Nephron (organoid): ENCODE measurements around the gene TTC9B.

ENCODE experiments used
- H3K27ac Mint-ChIP-seq, 3 experiments: 2 replicates each; pipeline ENCODE4 v1.8.0; 2020; ENCODE audit warnings: mixed read lengths in 3 of 3, mild to moderate bottlenecking in 2 of 3, moderate library complexity in 1 of 3
- H3K27me3 Mint-ChIP-seq: 2 replicates; pipeline ENCODE4 v1.8.0; 2021; ENCODE audit warnings: low read depth, mild to moderate bottlenecking, moderate library complexity, mixed read lengths
- H3K36me3 Mint-ChIP-seq: 2 replicates; pipeline ENCODE4 v1.8.0; 2020; ENCODE audit warnings: low read depth, mixed read lengths
- H3K4me1 Mint-ChIP-seq: 2 replicates; pipeline ENCODE4 v1.8.0; 2020; ENCODE audit warnings: mixed read lengths
- H3K4me3 Mint-ChIP-seq, 3 experiments: 2 replicates each; pipeline ENCODE4 v1.8.0; 2020; ENCODE audit warnings: mild to moderate bottlenecking in 3 of 3, mixed read lengths in 3 of 3, moderate library complexity in 2 of 3
- H3K9me3 Mint-ChIP-seq: 2 replicates; pipeline ENCODE4 v1.8.0; 2020; ENCODE audit warnings: mixed read lengths
- CTCF ChIP-seq, 3 experiments: fragments of 200-600 bp; sonication (generic); IDR thresholded peaks; one replicate each; pipeline ENCODE4 v1.5.0; 2021; ENCODE audit warnings: antibody characterized with exemption in 3 of 3; ENCODE audit not compliant: unreplicated experiment in 3 of 3

The TTC9B gene

GRCh38 chr19:40251991-40252390 lies 33.8 kb upstream of the TTC9B start:
- Mint-ChIP-seq H3K27ac (peak overlapping the region in 1 of 3 experiments; percentile 48), H3K4me1 (peaks cover 26% of the 10 kb centered on the region), H3K4me3 (no peak overlapping the region), H3K9me3 (no peaks in the 10 kb centered on the region), H3K27me3 (no peaks in the 10 kb centered on the region), H3K36me3 (peaks cover 50% of the 10 kb centered on the region)
- no peak for TF ChIP-seq CTCF (IDR thresholded peaks at IDR 0.05; ENCODE audit: unreplicated experiment in 3 of 3)

GRCh38 chr19:40251244-40251643 lies 33.1 kb upstream of the TTC9B start:
- H3K27ac Mint-ChIP-seq, result no peak overlapping the region
- H3K4me3 Mint-ChIP-seq, result no peak overlapping the region
- no peaks in the 10 kb centered on the region for H3K27me3 Mint-ChIP-seq
- H3K4me1 Mint-ChIP-seq, result peaks cover 29% of the 10 kb centered on the region
- peaks cover 52% of the 10 kb centered on the region for H3K36me3 Mint-ChIP-seq
- TF ChIP-seq CTCF (IDR thresholded peaks at IDR 0.05; ENCODE audit: unreplicated experiment in 3 of 3), result no peak
- H3K9me3 Mint-ChIP-seq, result no peaks in the 10 kb centered on the region

GRCh38 chr19:40249781-40250180 lies 31.6 kb upstream of the TTC9B start:
- H3K27me3 Mint-ChIP-seq, result no peaks in the 10 kb centered on the region
- peaks cover 39% of the 10 kb centered on the region for H3K4me1 Mint-ChIP-seq
- no peaks in the 10 kb centered on the region for H3K9me3 Mint-ChIP-seq
- no peak overlapping the region for H3K4me3 Mint-ChIP-seq
- peak overlapping the region; percentile 21 to 42 (median 39) for H3K27ac Mint-ChIP-seq
- H3K36me3 Mint-ChIP-seq, result peaks cover 38% of the 10 kb centered on the region
- TF ChIP-seq CTCF (IDR thresholded peaks at IDR 0.05; ENCODE audit: unreplicated experiment in 3 of 3), result no peak

- no peak for TF ChIP-seq CTCF (IDR thresholded peaks at IDR 0.05; ENCODE audit: unreplicated experiment in 3 of 3)
- H3K4me1 Mint-ChIP-seq, result peaks cover 45% of the 10 kb centered on the region
- H3K4me3 Mint-ChIP-seq, result no peak overlapping the region
- H3K27me3 Mint-ChIP-seq, result no peaks in the 10 kb centered on the region
- no peak overlapping the region for H3K27ac Mint-ChIP-seq
- H3K36me3 Mint-ChIP-seq, result peaks cover 35% of the 10 kb centered on the region
- no peaks in the 10 kb centered on the region for H3K9me3 Mint-ChIP-seq
These were observed 31.0 kb upstream of the TTC9B start for GRCh38 chr19:40249201-40249600.

GRCh38 chr19:40247735-40248262 lies 29.6 kb upstream of the TTC9B start:
- TF ChIP-seq CTCF (IDR thresholded peaks at IDR 0.05; ENCODE audit: unreplicated experiment in 3 of 3), result no peak
- H3K36me3 Mint-ChIP-seq, result peaks cover 24% of the 10 kb centered on the region
- peaks cover 38% of the 10 kb centered on the region for H3K4me1 Mint-ChIP-seq
- H3K4me3 Mint-ChIP-seq, result no peak overlapping the region
- H3K27ac Mint-ChIP-seq, result no peak overlapping the region
- no peaks in the 10 kb centered on the region for H3K9me3 Mint-ChIP-seq
- no peaks in the 10 kb centered on the region for H3K27me3 Mint-ChIP-seq

- H3K4me1 Mint-ChIP-seq, result peaks cover 32% of the 10 kb centered on the region
- H3K4me3 Mint-ChIP-seq, result no peak overlapping the region
- H3K36me3 Mint-ChIP-seq, result peaks cover 18% of the 10 kb centered on the region
- no peak overlapping the region for H3K27ac Mint-ChIP-seq
- no peak for TF ChIP-seq CTCF (IDR thresholded peaks at IDR 0.05; ENCODE audit: unreplicated experiment in 3 of 3)
- H3K27me3 Mint-ChIP-seq, result no peaks in the 10 kb centered on the region
- no peaks in the 10 kb centered on the region for H3K9me3 Mint-ChIP-seq
These were observed 29.0 kb upstream of the TTC9B start for GRCh38 chr19:40247178-40247577.
